ENCODE data around the gene DPM1.

- TF ChIP-seq EZH2phosphoT487 (IDR thresholded peaks at IDR 0.05; ENCODE audit: borderline replicate concordance, low read depth) (no peak), YY1 (IDR thresholded peaks at IDR 0.05; ENCODE audit: low read depth) (no peak)
These were observed 33.9 kb downstream of the DPM1 start for GRCh38 chr20:50924261-50924920.

Data from SK-N-SH (cell line).